Mammary epithelial cell (primary cell): ENCODE measurements around the gene PHEX.

Experiments
- EZH2 ChIP-seq: IDR thresholded peaks from 2 replicates; pipeline ENCODE4 v1.6.1; 2012; ENCODE audit warnings: low read length, inconsistent platforms, borderline replicate concordance
- TF ChIP-seq, protein P1 (sequence below), 2 donors: IDR thresholded peaks in 1 of 2; conservative IDR thresholded peaks in 1 of 2; 2 replicates each; pipeline ENCODE4 v1.5.1; 2011 to 2012; ENCODE audit warnings: inconsistent platforms in 2 of 2, low read length in 2 of 2, mild to moderate bottlenecking in 2 of 2, control low read depth in 1 of 2, low read depth in 1 of 2; ENCODE audit not compliant: insufficient read depth in 1 of 2; ENCODE audit errors: extremely low read depth in 1 of 2

DNA sequence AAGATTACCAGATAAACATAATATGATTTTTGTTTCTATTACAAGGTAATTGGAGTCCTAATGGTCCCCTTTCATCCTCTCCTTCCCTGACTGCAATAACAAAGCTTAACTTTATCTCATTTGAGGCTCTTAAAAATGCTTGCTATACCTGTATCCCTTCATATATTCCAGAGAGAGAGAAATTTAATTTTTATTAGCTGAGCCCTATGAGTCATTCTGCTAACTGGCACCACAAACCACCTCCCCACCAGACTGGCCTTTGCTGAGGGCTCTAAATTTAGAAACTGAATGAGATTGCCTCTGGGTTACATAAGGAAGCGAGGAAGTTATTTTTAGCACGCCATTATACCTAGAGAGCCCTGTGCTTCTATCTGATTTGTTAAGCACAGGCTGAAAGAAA is 268.0 kb downstream of the PHEX start:
- TF ChIP-seq, protein P1, sequence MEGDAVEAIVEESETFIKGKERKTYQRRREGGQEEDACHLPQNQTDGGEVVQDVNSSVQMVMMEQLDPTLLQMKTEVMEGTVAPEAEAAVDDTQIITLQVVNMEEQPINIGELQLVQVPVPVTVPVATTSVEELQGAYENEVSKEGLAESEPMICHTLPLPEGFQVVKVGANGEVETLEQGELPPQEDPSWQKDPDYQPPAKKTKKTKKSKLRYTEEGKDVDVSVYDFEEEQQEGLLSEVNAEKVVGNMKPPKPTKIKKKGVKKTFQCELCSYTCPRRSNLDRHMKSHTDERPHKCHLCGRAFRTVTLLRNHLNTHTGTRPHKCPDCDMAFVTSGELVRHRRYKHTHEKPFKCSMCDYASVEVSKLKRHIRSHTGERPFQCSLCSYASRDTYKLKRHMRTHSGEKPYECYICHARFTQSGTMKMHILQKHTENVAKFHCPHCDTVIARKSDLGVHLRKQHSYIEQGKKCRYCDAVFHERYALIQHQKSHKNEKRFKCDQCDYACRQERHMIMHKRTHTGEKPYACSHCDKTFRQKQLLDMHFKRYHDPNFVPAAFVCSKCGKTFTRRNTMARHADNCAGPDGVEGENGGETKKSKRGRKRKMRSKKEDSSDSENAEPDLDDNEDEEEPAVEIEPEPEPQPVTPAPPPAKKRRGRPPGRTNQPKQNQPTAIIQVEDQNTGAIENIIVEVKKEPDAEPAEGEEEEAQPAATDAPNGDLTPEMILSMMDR (conservative IDR thresholded peaks at IDR 0.05 in 1 of 2, IDR thresholded peaks at IDR 0.05 in 1 of 2; ENCODE audit: extremely low read depth in 1 of 2, insufficient read depth in 1 of 2, low read depth in 1 of 2, low read length in 2 of 2) = no peak
- TF ChIP-seq EZH2 = no peak
